ENCODE measurements around the gene RAC3. TPM values are rescaled to one million over a fixed set of nuclear protein-coding genes. Genes with fewer than 3 reads are reported as not detected.
A peak's percentile ranks its signal among the peaks of the same experiment; 100 is the strongest.

Gene RAC3
- total RNA-seq, 1 donor from 2014 or later, result 31.6 TPM

DNA sequence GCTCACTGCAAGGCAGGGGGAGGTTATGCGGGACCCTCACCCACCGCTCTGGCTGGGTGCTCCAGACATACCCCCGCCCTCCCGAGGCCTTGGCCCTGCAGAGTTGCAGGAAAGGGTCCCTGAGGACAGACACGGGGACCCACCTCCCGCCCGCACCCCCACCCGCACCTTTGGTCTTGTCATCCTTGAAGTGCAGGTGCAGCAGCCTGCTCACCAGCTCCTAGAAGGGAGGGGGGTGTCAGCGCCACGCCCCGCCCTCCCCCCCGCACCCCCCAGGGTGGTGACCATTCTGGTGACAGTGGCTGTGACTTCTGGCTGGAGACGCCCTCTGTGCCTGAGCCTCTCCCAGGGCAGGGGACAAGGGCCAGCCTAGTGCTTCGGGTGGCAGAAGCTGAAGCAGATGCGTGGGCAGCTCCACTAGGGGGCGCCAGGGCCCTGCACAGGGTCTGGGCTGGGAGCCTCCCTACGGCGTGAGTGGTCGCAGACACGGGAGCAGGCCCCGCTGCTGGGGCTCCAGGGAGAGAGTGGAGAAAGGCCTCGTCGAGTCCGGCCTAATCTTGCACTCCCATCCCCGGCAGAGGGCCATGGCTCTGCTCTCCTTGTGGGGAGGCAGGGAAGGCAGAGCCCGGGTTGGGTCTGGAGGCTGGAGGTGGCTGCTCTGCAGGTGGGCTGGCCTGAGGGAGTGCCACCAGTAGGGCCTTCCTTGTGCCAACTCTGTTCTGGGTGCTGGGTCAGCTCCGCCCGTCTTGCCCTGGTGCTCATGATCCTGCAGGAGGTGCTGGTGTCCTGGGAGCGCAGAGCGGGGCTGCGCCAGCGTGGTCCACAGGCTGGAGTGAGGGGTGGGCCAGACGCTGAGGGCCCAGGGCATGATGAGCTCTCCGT, 11.5 kb upstream of the RAC3 start:
- H2AFZ ChIP-seq (replicated peaks), result no peak overlapping the region
- TF ChIP-seq EZH2phosphoT487 (IDR thresholded peaks at IDR 0.05), result no peak
- TF ChIP-seq, protein P1, sequence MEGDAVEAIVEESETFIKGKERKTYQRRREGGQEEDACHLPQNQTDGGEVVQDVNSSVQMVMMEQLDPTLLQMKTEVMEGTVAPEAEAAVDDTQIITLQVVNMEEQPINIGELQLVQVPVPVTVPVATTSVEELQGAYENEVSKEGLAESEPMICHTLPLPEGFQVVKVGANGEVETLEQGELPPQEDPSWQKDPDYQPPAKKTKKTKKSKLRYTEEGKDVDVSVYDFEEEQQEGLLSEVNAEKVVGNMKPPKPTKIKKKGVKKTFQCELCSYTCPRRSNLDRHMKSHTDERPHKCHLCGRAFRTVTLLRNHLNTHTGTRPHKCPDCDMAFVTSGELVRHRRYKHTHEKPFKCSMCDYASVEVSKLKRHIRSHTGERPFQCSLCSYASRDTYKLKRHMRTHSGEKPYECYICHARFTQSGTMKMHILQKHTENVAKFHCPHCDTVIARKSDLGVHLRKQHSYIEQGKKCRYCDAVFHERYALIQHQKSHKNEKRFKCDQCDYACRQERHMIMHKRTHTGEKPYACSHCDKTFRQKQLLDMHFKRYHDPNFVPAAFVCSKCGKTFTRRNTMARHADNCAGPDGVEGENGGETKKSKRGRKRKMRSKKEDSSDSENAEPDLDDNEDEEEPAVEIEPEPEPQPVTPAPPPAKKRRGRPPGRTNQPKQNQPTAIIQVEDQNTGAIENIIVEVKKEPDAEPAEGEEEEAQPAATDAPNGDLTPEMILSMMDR (IDR thresholded peaks at IDR 0.05), result peak; percentile 84
- no peak for TF ChIP-seq EZH2 (IDR thresholded peaks at IDR 0.05)
- H3K79me2 ChIP-seq (ENCODE audit: low read depth), result peaks cover 23% of the 10 kb centered on the region
- DNase-seq (ENCODE audit: low spot score), result peak; percentile 87
- no peak overlapping the region for H3K4me2 ChIP-seq
- H4K20me1 ChIP-seq (ENCODE audit: low read depth), result peaks cover 29% of the 10 kb centered on the region
- peaks cover 11% of the 10 kb centered on the region for H3K4me1 ChIP-seq
- no peak overlapping the region for H3K27ac ChIP-seq
- Mint-ChIP-seq H3K36me3 (no peaks in the 10 kb centered on the region), H3K27me3 (ENCODE audit: insufficient read depth, low read depth) (no peaks in the 10 kb centered on the region), H3K27ac (no peak overlapping the region), H3K4me3 (peak overlapping the region; percentile 89), H3K4me1 (peaks cover 13% of the 10 kb centered on the region), H3K9me3 (no peaks in the 10 kb centered on the region)
- H3K36me3 ChIP-seq, result no peaks in the 10 kb centered on the region
- no peak overlapping the region for H3K4me3 ChIP-seq
- no peak overlapping the region for H3K9ac ChIP-seq
- no peaks in the 10 kb centered on the region for H3K27me3 ChIP-seq
- H3F3A ChIP-seq (ENCODE audit: low read depth), result peaks cover 15% of the 10 kb centered on the region
- H3K9me3 ChIP-seq (ENCODE audit: low read depth), result no peaks in the 10 kb centered on the region

DNA sequence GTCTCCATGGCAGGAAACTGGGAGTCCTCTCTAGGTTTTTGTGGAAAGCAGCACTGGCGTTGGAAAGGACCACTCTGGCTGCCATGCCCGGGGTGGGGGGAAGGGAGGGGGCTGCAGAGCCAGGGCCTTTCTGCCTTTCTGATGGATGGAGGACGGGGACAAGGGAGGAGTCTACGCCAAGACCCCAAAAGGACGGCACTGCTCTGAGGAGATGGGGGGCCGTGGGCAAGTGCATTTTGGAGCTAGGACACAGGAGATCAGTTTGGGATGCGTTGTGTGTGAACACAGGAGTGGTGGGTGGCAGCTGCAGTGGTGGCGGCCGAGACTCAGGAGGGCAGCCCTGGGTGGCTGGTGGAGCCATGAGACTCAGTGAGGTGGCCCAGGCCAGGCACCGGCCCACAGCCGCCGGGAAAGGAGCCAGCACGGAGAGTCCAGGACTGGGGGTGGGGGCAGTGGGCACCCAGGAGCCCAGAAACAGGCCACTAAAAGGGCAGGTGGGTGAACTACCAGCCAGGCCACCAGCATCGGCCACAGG, 10.8 kb upstream of the RAC3 start:
- no peaks in the 10 kb centered on the region for H3K27me3 ChIP-seq
- no peak overlapping the region for H3K4me2 ChIP-seq
- H3K27ac ChIP-seq, result no peak overlapping the region
- H2AFZ ChIP-seq (replicated peaks), result no peak overlapping the region
- H3K9me3 ChIP-seq (ENCODE audit: low read depth), result no peaks in the 10 kb centered on the region
- peaks cover 11% of the 10 kb centered on the region for H3K4me1 ChIP-seq
- no peak for DNase-seq (ENCODE audit: low spot score)
- H3K36me3 ChIP-seq, result no peaks in the 10 kb centered on the region
- Mint-ChIP-seq H3K9me3 (no peaks in the 10 kb centered on the region), H3K36me3 (no peaks in the 10 kb centered on the region), H3K27ac (no peak overlapping the region), H3K4me3 (peak overlapping the region; percentile 89), H3K27me3 (ENCODE audit: insufficient read depth, low read depth) (no peaks in the 10 kb centered on the region), H3K4me1 (peaks cover 13% of the 10 kb centered on the region)
- no peak overlapping the region for H3K9ac ChIP-seq
- peaks cover 15% of the 10 kb centered on the region for H3F3A ChIP-seq (ENCODE audit: low read depth)
- H4K20me1 ChIP-seq (ENCODE audit: low read depth), result peaks cover 29% of the 10 kb centered on the region
- H3K79me2 ChIP-seq (ENCODE audit: low read depth), result peaks cover 23% of the 10 kb centered on the region
- H3K4me3 ChIP-seq, result no peak overlapping the region
- no peak for TF ChIP-seq EZH2 (IDR thresholded peaks at IDR 0.05)
- TF ChIP-seq EZH2phosphoT487 (IDR thresholded peaks at IDR 0.05), result no peak
- TF ChIP-seq, protein P1 (IDR thresholded peaks at IDR 0.05), result no peak

DNA sequence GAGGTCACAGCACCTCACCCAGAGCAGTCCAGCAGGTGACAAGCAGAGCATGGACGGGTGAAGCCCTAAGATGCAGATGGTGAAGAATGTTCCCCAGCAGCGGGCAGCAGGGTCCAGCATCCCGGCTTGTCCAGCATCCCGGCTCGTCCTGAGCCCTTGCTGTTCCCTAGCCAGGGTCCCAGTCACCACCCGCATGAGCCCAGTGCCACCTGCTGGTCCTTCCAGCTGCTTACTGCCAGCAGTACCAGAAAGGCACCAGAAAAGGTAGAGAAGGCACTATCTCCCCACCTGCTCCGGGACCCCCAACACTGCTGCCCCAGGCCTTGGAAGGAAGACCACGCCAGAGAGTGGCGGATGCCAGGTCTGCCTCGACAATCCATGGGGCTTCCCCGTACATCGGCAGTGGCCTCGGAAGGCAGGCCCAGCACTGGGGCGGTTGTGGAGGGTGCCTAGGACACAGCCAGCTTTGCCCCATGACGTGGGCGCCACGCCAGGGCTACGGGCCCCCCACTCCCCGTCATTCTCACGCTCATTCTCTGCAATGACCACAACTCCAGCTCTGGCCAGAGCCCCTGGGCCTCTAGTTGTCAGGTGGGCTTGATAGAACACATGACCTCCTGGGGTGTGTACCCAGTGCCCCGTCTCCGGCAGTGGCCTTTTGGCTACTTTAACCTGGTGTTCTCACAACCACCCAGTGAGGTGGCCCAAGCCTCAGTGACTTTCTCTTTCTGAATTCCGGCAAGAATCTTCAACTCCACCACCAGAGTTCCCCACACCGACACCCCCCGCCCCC, 10.2 kb upstream of the RAC3 start:
- Histone ChIP-seq H3K4me2 (peak overlapping the region; percentile 91), H3K4me3 (peak overlapping the region; percentile 95), H3K79me2 (ENCODE audit: low read depth) (peaks cover 23% of the 10 kb centered on the region), H3K27ac (no peak overlapping the region), H3K36me3 (no peaks in the 10 kb centered on the region), H3F3A (ENCODE audit: low read depth) (peaks cover 15% of the 10 kb centered on the region), H2AFZ (replicated peaks) (no peak overlapping the region), H3K9me3 (ENCODE audit: low read depth) (no peaks in the 10 kb centered on the region), H3K4me1 (peaks cover 11% of the 10 kb centered on the region), H3K27me3 (no peaks in the 10 kb centered on the region), H4K20me1 (ENCODE audit: low read depth) (peaks cover 29% of the 10 kb centered on the region), H3K9ac (no peak overlapping the region)
- peaks cover 18% of the 10 kb centered on the region for H3K4me1 Mint-ChIP-seq
- H3K9me3 Mint-ChIP-seq, result no peaks in the 10 kb centered on the region
- peak overlapping the region; percentile 72 for H3K27ac Mint-ChIP-seq
- peak; percentile 78 for DNase-seq (ENCODE audit: low spot score)
- no peaks in the 10 kb centered on the region for H3K27me3 Mint-ChIP-seq (ENCODE audit: insufficient read depth, low read depth)
- peak overlapping the region; percentile 89 for H3K4me3 Mint-ChIP-seq
- H3K36me3 Mint-ChIP-seq, result no peaks in the 10 kb centered on the region
- TF ChIP-seq, protein P1 (IDR thresholded peaks at IDR 0.05), result peak; percentile 56
- TF ChIP-seq EZH2 (IDR thresholded peaks at IDR 0.05), result no peak
